ENCODE results near the gene TUSC2. TPM values are rescaled to one million over a fixed set of nuclear protein-coding genes. Genes with fewer than 3 reads are reported as not detected.

Gene TUSC2
- total RNA-seq, 1 experiment from 2014 or later: 34.0 TPM

DNA sequence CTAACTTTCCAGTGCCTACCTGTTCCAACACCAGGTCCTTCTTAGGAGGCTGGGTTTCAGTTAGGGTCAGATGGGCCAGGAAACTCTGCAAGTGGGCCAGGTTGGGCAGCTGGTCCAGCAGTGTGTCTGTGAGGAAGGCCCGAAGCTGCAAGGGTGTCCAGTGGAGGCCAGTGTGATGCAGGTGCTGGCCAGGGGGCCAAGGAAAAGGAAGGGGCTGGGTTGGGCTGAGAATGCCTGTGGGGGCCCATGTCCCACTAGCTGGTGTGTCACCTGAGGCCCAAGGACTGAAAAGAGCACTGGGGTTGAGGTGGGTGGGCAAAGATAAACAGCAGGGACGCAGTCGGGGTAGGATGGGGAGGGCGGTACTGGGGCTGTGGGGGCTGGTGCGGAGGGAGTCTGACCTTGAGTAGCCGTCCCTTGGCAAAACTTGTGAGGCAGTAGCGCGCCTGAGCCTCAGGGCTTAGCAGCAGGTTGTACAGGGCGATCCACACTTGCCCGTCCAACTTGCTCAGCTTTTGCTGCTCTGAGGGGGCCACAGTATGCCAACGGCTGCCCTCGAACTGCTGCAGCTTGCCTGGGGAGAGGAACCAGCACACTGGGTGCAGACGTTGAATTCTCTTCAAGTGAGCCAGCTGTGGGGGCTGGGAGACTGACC lies 14.1 kb upstream of the TUSC2 start:
- peaks cover 22% of the 10 kb centered on the region for H3K79me2 ChIP-seq (ENCODE audit: insufficient read depth, low read length)

More for the DNA sequence above, 14.1 kb upstream of the TUSC2 start:
- Histone ChIP-seq H3K9me2 (ENCODE audit: insufficient read depth) (no peaks in the 10 kb centered on the region), H3K27ac (ENCODE audit: low read depth, low read length) (no peak overlapping the region), H3K27me3 (ENCODE audit: insufficient read depth, low read length) (no peaks in the 10 kb centered on the region), H3K9ac (ENCODE audit: low read length) (0 out of 2 replicates have a peak overlapping the region, but pooled peaks have one; percentile 98), H3K36me3 (ENCODE audit: control insufficient read depth in 1 of 2, insufficient read depth in 2 of 2, low read length in 2 of 2) (no peaks in the 10 kb centered on the region), H2AFZ (ENCODE audit: low read depth, low read length, poor library complexity, severe bottlenecking) (no peak overlapping the region), H3K4me2 (ENCODE audit: low read length) (peak overlapping the region; percentile 95), H3K9me3 (ENCODE audit: control insufficient read depth in 1 of 2, insufficient read depth in 1 of 2, low read depth in 1 of 2, low read length in 2 of 2) (no peaks in the 10 kb centered on the region), H3K4me3 (replicated peaks in 1 of 2; ENCODE audit: low read depth in 1 of 2, low read length in 2 of 2) (no peak overlapping the region), H4K20me1 (ENCODE audit: insufficient read depth) (no peaks in the 10 kb centered on the region), H3K4me1 (ENCODE audit: control insufficient read depth in 1 of 2, insufficient read depth in 2 of 2, low read length in 2 of 2) (peaks cover 28 to 62% of the 10 kb centered on the region in 2 experiments)
- ChIA-PET CTCF (no interaction called here), RAD21 (ENCODE audit: low non-redundant PET in 1 of 2, low total read pairs in 2 of 2, uncharacterized antibody in 2 of 2, unreplicated experiment in 2 of 2) (no interaction called here), POLR2A (no interaction called here)
- intact Hi-C loops (cut with micrococcal nuclease): no loop called here
- DNase-seq (ENCODE audit: low read depth, low spot score): no peak
- TF ChIP-seq EZH2 (IDR thresholded peaks at IDR 0.05): no peak
- no peak for TF ChIP-seq YY1 (IDR thresholded peaks at IDR 0.05; ENCODE audit: extremely low read depth, insufficient replicate concordance, low read depth, low read length)
- no peak for TF ChIP-seq ZBTB33 (IDR thresholded peaks at IDR 0.05; ENCODE audit: extremely low read depth, insufficient replicate concordance, low read length)
- TF ChIP-seq, protein P1, sequence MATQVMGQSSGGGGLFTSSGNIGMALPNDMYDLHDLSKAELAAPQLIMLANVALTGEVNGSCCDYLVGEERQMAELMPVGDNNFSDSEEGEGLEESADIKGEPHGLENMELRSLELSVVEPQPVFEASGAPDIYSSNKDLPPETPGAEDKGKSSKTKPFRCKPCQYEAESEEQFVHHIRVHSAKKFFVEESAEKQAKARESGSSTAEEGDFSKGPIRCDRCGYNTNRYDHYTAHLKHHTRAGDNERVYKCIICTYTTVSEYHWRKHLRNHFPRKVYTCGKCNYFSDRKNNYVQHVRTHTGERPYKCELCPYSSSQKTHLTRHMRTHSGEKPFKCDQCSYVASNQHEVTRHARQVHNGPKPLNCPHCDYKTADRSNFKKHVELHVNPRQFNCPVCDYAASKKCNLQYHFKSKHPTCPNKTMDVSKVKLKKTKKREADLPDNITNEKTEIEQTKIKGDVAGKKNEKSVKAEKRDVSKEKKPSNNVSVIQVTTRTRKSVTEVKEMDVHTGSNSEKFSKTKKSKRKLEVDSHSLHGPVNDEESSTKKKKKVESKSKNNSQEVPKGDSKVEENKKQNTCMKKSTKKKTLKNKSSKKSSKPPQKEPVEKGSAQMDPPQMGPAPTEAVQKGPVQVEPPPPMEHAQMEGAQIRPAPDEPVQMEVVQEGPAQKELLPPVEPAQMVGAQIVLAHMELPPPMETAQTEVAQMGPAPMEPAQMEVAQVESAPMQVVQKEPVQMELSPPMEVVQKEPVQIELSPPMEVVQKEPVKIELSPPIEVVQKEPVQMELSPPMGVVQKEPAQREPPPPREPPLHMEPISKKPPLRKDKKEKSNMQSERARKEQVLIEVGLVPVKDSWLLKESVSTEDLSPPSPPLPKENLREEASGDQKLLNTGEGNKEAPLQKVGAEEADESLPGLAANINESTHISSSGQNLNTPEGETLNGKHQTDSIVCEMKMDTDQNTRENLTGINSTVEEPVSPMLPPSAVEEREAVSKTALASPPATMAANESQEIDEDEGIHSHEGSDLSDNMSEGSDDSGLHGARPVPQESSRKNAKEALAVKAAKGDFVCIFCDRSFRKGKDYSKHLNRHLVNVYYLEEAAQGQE (IDR thresholded peaks at IDR 0.05; ENCODE audit: low read depth): no peak
- no peak for TF ChIP-seq POLR2AphosphoS5 (IDR thresholded peaks at IDR 0.05; ENCODE audit: low read depth, low read length)
- no peak for TF ChIP-seq SRF (IDR thresholded peaks at IDR 0.05; ENCODE audit: low read depth)
- TF ChIP-seq RAD21 (IDR thresholded peaks at IDR 0.05; ENCODE audit: low read depth): no peak
- no peak for TF ChIP-seq SIN3A (IDR thresholded peaks at IDR 0.05; ENCODE audit: low read depth)
- TF ChIP-seq ATF3 (IDR thresholded peaks at IDR 0.05): no peak
- TF ChIP-seq ELF1 (IDR thresholded peaks at IDR 0.05; ENCODE audit: borderline replicate concordance, low read depth): no peak
- no peak for TF ChIP-seq ZFX (IDR thresholded peaks at IDR 0.05)
- BruUV-seq (replicated peaks): no TSS peak
- no peak for ATAC-seq
